Esophagus squamous epithelium (tissue), 4 donors: ENCODE data around the gene BEND7.

Source experiments
- CTCF ChIP-seq, 6 experiments: fragments of 450-650 bp in 4 of 6; fragments of 200-600 bp in 2 of 6; sonication (generic) in 2 of 6; IDR thresholded peaks; one replicate each; pipeline ENCODE4 v1.5.1; 2016 to 2019; ENCODE audit warnings: antibody characterized with exemption in 6 of 6, mild to moderate bottlenecking in 4 of 6, moderate library complexity in 4 of 6
- POLR2A ChIP-seq, 4 donors: fragments of 450-650 bp; IDR thresholded peaks; one replicate each; pipeline ENCODE4 v1.6.1; 2017; ENCODE audit warnings: antibody characterized with exemption in 4 of 4, mild to moderate bottlenecking in 4 of 4, moderate library complexity in 3 of 4

GRCh38 chr10:13492493-13493180 is 36.2 kb downstream of the BEND7 start:
- TF ChIP-seq CTCF (IDR thresholded peaks at IDR 0.05) (no peak), POLR2A (IDR thresholded peaks at IDR 0.05) (no peak)
